Psoas muscle (tissue), 8 donors: Measurements from ENCODE around the gene ZBTB22. TPM values are rescaled to one million over a fixed set of nuclear protein-coding genes. Genes with fewer than 3 reads are reported as not detected.
A peak's percentile ranks its signal among the peaks of the same experiment; 100 is the strongest.

Experiments used
- ATAC-seq, 4 donors: fragments of 200-7000 bp; cut with Tn5 transposase; one replicate each; pipeline ENCODE4 v1.9.1; 2020; ENCODE audit warnings: moderate library complexity in 3 of 4, mild to moderate bottlenecking in 2 of 4
- DNase-seq, 2 donors: peaks; one replicate each; pipeline ENCODE4 v3.0.0-alpha.2; 2020
- H3K27ac ChIP-seq: fragments of 200-600 bp; one replicate; pipeline ENCODE4 v1.8.0; 2022
- H3K27me3 ChIP-seq, 3 donors: fragments of 200-600 bp in 1 of 3; one replicate each; pipeline versions ENCODE4 v1.6.1 to v1.8.0; 2013 to 2022; ENCODE audit warnings: low read length in 2 of 3, mild to moderate bottlenecking in 2 of 3, moderate library complexity in 1 of 3; ENCODE audit not compliant: insufficient read depth in 3 of 3
- H3K36me3 ChIP-seq, 2 donors: fragments of 200-600 bp in 1 of 2; one replicate each; pipeline versions ENCODE4 v1.6.1 to v1.8.0; 2013 to 2022; ENCODE audit warnings: low read depth in 1 of 2, mild to moderate bottlenecking in 1 of 2, moderate library complexity in 1 of 2; ENCODE audit not compliant: insufficient read depth in 1 of 2
- H3K4me1 ChIP-seq: fragments of 200-600 bp; one replicate; pipeline ENCODE4 v1.8.0; 2022
- H3K4me3 ChIP-seq: fragments of 200-600 bp; one replicate; pipeline ENCODE4 v1.8.0; 2022; ENCODE audit warnings: mild to moderate bottlenecking
- H3K9me3 ChIP-seq: fragments of 200-600 bp; one replicate; pipeline ENCODE4 v1.8.0; 2022
- CTCF ChIP-seq: fragments of 200-600 bp; IDR thresholded peaks from one replicate; pipeline ENCODE4 v1.8.0; 2022; ENCODE audit warnings: antibody characterized with exemption
- WGBS, 3 donors: extraction: QIAGEN DNeasy Blood & Tissue Kit; methylation state at CpG; one replicate each; pipeline versions ENCODE4 v1.1.6 to v1.1.7; 2013; 5-methylcytosine and 5-hydroxymethylcytosine counted together
- intact Hi-C, 2 donors: fragments of 100-400 bp; cut with DNase I; formaldehyde crosslinking; loops; one replicate each; pipeline versions ENCODE4 v1.11.0 to v1.14.2; 2022
- polyA plus RNA-seq, 3 donors: library from polyadenylated mRNA; stranded (reverse); fragments of 200-250 nt; gene quantifications; one replicate each; pipeline ENCODE4 v1.2.3, GENCODE V29; 2013
- total RNA-seq, 4 donors: library from RNA; stranded (reverse); fragmentation: NEBNext Ultra II Directional in 2 of 4; extraction: Animal tissue kit (Norgen Biotek cat#: 25700) in 2 of 4; gene quantifications; one replicate each; pipeline versions ENCODE4 v1.2.1 to v1.2.4, GENCODE V29; 2021 to 2023
- donor health status: healthy with polysubstance abuse.
- donor health status: DM: no; HTN: no; CAD: no; lungs with moderate emphysema.
- donor health status: Bipolar disorder and iron deficiency.
- donor health status: healthy.
- donor health status: DM: yes; HTN: yes; CAD: no.
- donor health status: DM: no; HTN: no; CAD: no.
- donor health status: DM: no; HTN: no; CAD: no.
- donor health status: DM: yes; HTN: yes; CAD: no.

ZBTB22 gene
- total and polyA plus RNA-seq, 7 donors: 4.7 to 19.7 (median 8.4) TPM

- DNase-seq (peak; percentile 89 to 94), ATAC-seq (peak; percentile 94 to 97 (median 96))
- Histone ChIP-seq H3K4me3 (peak within 1 kb of the TSS; percentile 81), H3K27me3 (no peaks in the 10 kb centered on the region), H3K36me3 (peaks cover 6 to 71% of the 10 kb centered on the region in 2 donors), H3K27ac (peak within 1 kb of the TSS; percentile 97), H3K9me3 (no peaks in the 10 kb centered on the region), H3K4me1 (peaks cover 50% of the 10 kb centered on the region)
- 0 to 1% (median 1%) methylated on average over 48 of the region's 48 CpGs for WGBS, 3 donors
- intact Hi-C loops: loop anchor here in 1 of 2 donors (2.0 to 10.0 kb wide), 2 partner anchors 17 to 133 kb away; partner anchors contain the start of genes PFDN6 and WDR46
- no peak for TF ChIP-seq CTCF
Observed at GRCh38 chr6:33271468-33272274, 45.9 kb downstream of the ZBTB22 start, which contains the start of the genes RPS18 and VPS52. Gene RPS18 (plus strand): TSS chr6:33272075. CDS start chr6:33272120, 45 bp downstream. Gene VPS52 (minus strand): TSS chr6:33271876. CDS start chr6:33271675, 201 bp downstream.

GRCh38 chr6:33271117-33271467 is 46.5 kb downstream of the ZBTB22 start:
- Histone ChIP-seq H3K4me3 (peak overlapping the region; percentile 81), H3K9me3 (no peaks in the 10 kb centered on the region), H3K27me3 (no peaks in the 10 kb centered on the region), H3K27ac (peak overlapping the region; percentile 97), H3K36me3 (peaks cover 2 to 71% of the 10 kb centered on the region in 2 donors), H3K4me1 (peaks cover 45% of the 10 kb centered on the region)
- intact Hi-C loops: loop anchor here in 1 of 2 donors (10.0 kb wide), 1 partner anchor 134 kb away; no protein-coding TSS in a partner anchor
- no peak for DNase-seq
- TF ChIP-seq CTCF: no peak
- WGBS, 3 donors: 0 to 1% (median 1%) methylated on average over 7 of the region's 7 CpGs
- ATAC-seq: peak; percentile 27 to 64 (median 36)

Other genes starting within 250 kb of the ZBTB22 start
- 10 to 100 TPM; 13.8 to 52.6 (median 20.2) TPM for gene HLA-DPA1, start 244.1 kb downstream of the ZBTB22 start, total RNA-seq
- gene HLA-DPA1, start 244.1 kb downstream of the ZBTB22 start, polyA plus RNA-seq: 10 to 100 TPM; 10.7 to 12.3 (median 10.9) TPM
- 10 to 100 TPM; 11.9 to 33.2 (median 18.3) TPM for gene HLA-DPB1, start 241.8 kb downstream of the ZBTB22 start, total RNA-seq
- gene HLA-DPB1, start 241.8 kb downstream of the ZBTB22 start, polyA plus RNA-seq: 10 to 100 TPM; 11.0 to 17.9 (median 11.1) TPM
- 1 to 10 TPM in 1 of 4 donors, under 1 TPM in 3; 0.27 to 1.3 (median 0.51) TPM for gene COL11A2, start 125.3 kb downstream of the ZBTB22 start, total RNA-seq
- gene COL11A2, start 125.3 kb downstream of the ZBTB22 start, polyA plus RNA-seq: under 1 TPM; 0.35 to 0.69 (median 0.61) TPM
- gene RXRB, start 117.1 kb downstream of the ZBTB22 start, total RNA-seq: 10 to 100 TPM; 31.3 to 43.7 (median 36.0) TPM
- gene RXRB, start 117.1 kb downstream of the ZBTB22 start, polyA plus RNA-seq: 10 to 100 TPM; 19.2 to 45.9 (median 29.3) TPM
- gene SLC39A7, start 116.9 kb downstream of the ZBTB22 start, total RNA-seq: 10 to 100 TPM; 17.6 to 41.4 (median 28.4) TPM
- 100 to 1,000 TPM in 1 of 3 donors, 10 to 100 TPM in 2; 44.8 to 126 (median 53.5) TPM for gene SLC39A7, start 116.9 kb downstream of the ZBTB22 start, polyA plus RNA-seq
- 10 to 100 TPM in 3 of 4 donors, 1 to 10 TPM in 1; 5.3 to 18.9 (median 11.9) TPM for gene HSD17B8, start 113.1 kb downstream of the ZBTB22 start, total RNA-seq
- 10 to 100 TPM in 2 of 3 donors, 1 to 10 TPM in 1; 9.6 to 12.3 (median 10.2) TPM for gene HSD17B8, start 113.1 kb downstream of the ZBTB22 start, polyA plus RNA-seq
- gene RING1, start 109.2 kb downstream of the ZBTB22 start, total RNA-seq: 10 to 100 TPM; 27.9 to 31.6 (median 29.1) TPM
- 10 to 100 TPM; 29.9 to 39.4 (median 34.6) TPM for gene RING1, start 109.2 kb downstream of the ZBTB22 start, polyA plus RNA-seq
- 10 to 100 TPM; 35.7 to 52.5 (median 46.8) TPM for gene VPS52, start 45.9 kb downstream of the ZBTB22 start, total RNA-seq
- 10 to 100 TPM; 29.3 to 31.6 (median 30.2) TPM for gene VPS52, start 45.9 kb downstream of the ZBTB22 start, polyA plus RNA-seq
- 1,000 to 10,000 TPM; 1,108 to 1,410 (median 1,267) TPM for gene RPS18, start 45.7 kb downstream of the ZBTB22 start, total RNA-seq
- gene RPS18, start 45.7 kb downstream of the ZBTB22 start, polyA plus RNA-seq: 1,000 to 10,000 TPM; 1,958 to 4,446 (median 3,068) TPM
- 1 to 10 TPM; 1.3 to 3.6 (median 1.7) TPM for gene B3GALT4, start 40.6 kb downstream of the ZBTB22 start, total RNA-seq
- 1 to 10 TPM; 1.7 to 3.0 (median 1.8) TPM for gene B3GALT4, start 40.6 kb downstream of the ZBTB22 start, polyA plus RNA-seq
- 10 to 100 TPM; 22.4 to 46.0 (median 34.7) TPM for gene WDR46, start 28.5 kb downstream of the ZBTB22 start, total RNA-seq
- gene WDR46, start 28.5 kb downstream of the ZBTB22 start, polyA plus RNA-seq: 10 to 100 TPM; 33.3 to 65.0 (median 44.4) TPM
- gene PFDN6, start 28.1 kb downstream of the ZBTB22 start, total RNA-seq: 10 to 100 TPM; 57.2 to 87.6 (median 75.7) TPM
- 100 to 1,000 TPM; 223 to 296 (median 248) TPM for gene PFDN6, start 28.1 kb downstream of the ZBTB22 start, polyA plus RNA-seq
- 10 to 100 TPM; 44.5 to 58.3 (median 54.9) TPM for gene RGL2, start 18.8 kb downstream of the ZBTB22 start, total RNA-seq
- gene RGL2, start 18.8 kb downstream of the ZBTB22 start, polyA plus RNA-seq: 10 to 100 TPM; 30.5 to 66.1 (median 51.9) TPM
- 10 to 100 TPM; 24.4 to 37.4 (median 27.1) TPM for gene TAPBP, start 3.7 kb downstream of the ZBTB22 start, total RNA-seq
- 10 to 100 TPM in 2 of 3 donors, 1 to 10 TPM in 1; 7.9 to 16.1 (median 10.1) TPM for gene TAPBP, start 3.7 kb downstream of the ZBTB22 start, polyA plus RNA-seq
- 10 to 100 TPM; 22.2 to 36.4 (median 34.2) TPM for gene DAXX, start 5.2 kb upstream of the ZBTB22 start, total RNA-seq
- gene DAXX, start 5.2 kb upstream of the ZBTB22 start, polyA plus RNA-seq: 10 to 100 TPM; 39.3 to 76.8 (median 59.7) TPM
- under 1 TPM in 3 of 4 donors, not detected in 1; 0.17 to 0.27 (median 0.25) TPM for gene KIFC1, start 74.1 kb upstream of the ZBTB22 start, total RNA-seq
- 1 to 10 TPM in 1 of 3 donors, under 1 TPM in 2; 0.15 to 1.0 (median 0.19) TPM for gene KIFC1, start 74.1 kb upstream of the ZBTB22 start, polyA plus RNA-seq
- gene PHF1, start 93.3 kb upstream of the ZBTB22 start, total RNA-seq: 10 to 100 TPM; 40.5 to 57.5 (median 50.5) TPM
- 10 to 100 TPM; 65.6 to 84.8 (median 78.3) TPM for gene PHF1, start 93.3 kb upstream of the ZBTB22 start, polyA plus RNA-seq
- 100 to 1,000 TPM in 2 of 4 donors, 10 to 100 TPM in 2; 75.4 to 121 (median 95.6) TPM for gene CUTA, start 100.4 kb upstream of the ZBTB22 start, total RNA-seq
- 100 to 1,000 TPM in 2 of 3 donors, 10 to 100 TPM in 1; 99.9 to 126 (median 125) TPM for gene CUTA, start 100.4 kb upstream of the ZBTB22 start, polyA plus RNA-seq
- gene SYNGAP1, start 102.3 kb upstream of the ZBTB22 start, total RNA-seq: 1 to 10 TPM; 1.9 to 4.3 (median 2.2) TPM
- gene SYNGAP1, start 102.3 kb upstream of the ZBTB22 start, polyA plus RNA-seq: 1 to 10 TPM in 2 of 3 donors, under 1 TPM in 1; 0.70 to 2.2 (median 1.5) TPM
- gene ZBTB9, start 136.8 kb upstream of the ZBTB22 start, total RNA-seq: 1 to 10 TPM; 2.4 to 4.9 (median 3.9) TPM
- gene ZBTB9, start 136.8 kb upstream of the ZBTB22 start, polyA plus RNA-seq: 1 to 10 TPM; 1.9 to 5.2 (median 3.7) TPM